ENCODE results near the gene CHST11. TPM values are rescaled to one million over a fixed set of nuclear protein-coding genes. Genes with fewer than 3 reads are reported as not detected.

The CHST11 gene
- total RNA-seq, 3 donors from 2014 or later, result 12.5 to 16.4 (median 15.5) TPM

DNA sequence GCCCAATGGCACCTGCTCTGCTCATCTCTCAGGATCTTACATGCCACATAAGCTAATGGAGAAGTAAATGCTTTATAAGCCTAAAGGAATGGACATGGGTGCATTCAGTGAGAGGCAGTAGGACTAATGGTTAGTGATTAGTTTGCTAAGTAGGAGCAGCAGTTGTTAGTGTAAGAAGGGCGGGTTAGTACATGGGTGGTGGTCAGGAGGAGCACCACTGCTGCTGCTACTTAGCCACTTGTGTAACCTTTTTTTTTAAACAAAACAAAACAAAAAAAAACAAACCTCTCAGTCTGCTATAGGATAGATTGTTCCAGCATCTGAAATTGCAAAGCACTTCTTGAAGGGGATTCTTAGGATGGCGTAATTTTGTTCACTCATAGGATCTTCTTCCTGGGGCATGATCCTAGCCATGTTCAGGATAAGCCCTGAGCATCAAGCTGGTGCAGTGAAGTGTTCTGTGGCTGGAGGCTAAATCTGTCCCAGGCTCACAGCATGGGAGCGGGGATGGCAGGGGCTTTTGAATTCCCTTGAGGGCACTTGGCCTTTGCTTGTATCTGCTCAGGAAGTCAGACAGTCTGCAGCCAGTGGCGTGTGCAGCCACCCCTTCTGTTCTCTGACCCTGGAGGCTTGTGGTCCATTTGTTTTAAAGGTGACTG, 63.6 kb downstream of the CHST11 start:
- no peaks in the 10 kb centered on the region for H3K4me1 ChIP-seq
- no peak overlapping the region for H3K4me3 ChIP-seq
- TF ChIP-seq, protein P1, sequence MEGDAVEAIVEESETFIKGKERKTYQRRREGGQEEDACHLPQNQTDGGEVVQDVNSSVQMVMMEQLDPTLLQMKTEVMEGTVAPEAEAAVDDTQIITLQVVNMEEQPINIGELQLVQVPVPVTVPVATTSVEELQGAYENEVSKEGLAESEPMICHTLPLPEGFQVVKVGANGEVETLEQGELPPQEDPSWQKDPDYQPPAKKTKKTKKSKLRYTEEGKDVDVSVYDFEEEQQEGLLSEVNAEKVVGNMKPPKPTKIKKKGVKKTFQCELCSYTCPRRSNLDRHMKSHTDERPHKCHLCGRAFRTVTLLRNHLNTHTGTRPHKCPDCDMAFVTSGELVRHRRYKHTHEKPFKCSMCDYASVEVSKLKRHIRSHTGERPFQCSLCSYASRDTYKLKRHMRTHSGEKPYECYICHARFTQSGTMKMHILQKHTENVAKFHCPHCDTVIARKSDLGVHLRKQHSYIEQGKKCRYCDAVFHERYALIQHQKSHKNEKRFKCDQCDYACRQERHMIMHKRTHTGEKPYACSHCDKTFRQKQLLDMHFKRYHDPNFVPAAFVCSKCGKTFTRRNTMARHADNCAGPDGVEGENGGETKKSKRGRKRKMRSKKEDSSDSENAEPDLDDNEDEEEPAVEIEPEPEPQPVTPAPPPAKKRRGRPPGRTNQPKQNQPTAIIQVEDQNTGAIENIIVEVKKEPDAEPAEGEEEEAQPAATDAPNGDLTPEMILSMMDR (IDR thresholded peaks at IDR 0.05), result no peak
- TF ChIP-seq POLR2AphosphoS5 (IDR thresholded peaks at IDR 0.05) (no peak), POLR2A (IDR thresholded peaks at IDR 0.05) (no peak)
- no peaks in the 10 kb centered on the region for H3K36me3 ChIP-seq
- no peak overlapping the region for H3K27ac ChIP-seq
- intact Hi-C loops (cut with DNase I; ENCODE audit: low total_unique reads), result no loop called here
- no peaks in the 10 kb centered on the region for H3K9me3 ChIP-seq
- H3K27me3 ChIP-seq, result no peaks in the 10 kb centered on the region
- DNase-seq (ENCODE audit: low spot score in 2 of 2), result no peak

DNA sequence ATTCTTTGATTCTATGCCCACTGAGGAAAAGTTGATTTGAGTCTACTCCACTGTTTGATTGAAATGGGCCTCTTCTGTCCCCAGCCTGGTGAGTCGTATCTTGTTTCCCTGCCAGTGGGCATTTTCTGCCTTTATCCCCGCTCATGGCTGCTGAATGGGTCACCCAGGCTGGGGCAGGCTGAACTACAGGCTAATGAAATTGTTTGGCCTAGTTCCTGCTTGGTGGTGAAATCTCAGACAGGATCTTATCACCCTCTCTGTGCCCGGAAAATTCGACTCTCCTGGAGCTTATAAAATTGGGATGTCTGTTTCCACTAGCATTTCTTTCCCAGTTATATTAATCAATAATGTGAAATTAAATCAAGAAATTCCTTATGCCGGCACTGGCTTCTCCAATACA, 65.0 kb downstream of the CHST11 start:
- Histone ChIP-seq H3K27me3 (no peaks in the 10 kb centered on the region), H3K4me1 (no peaks in the 10 kb centered on the region), H3K36me3 (no peaks in the 10 kb centered on the region), H3K9me3 (no peaks in the 10 kb centered on the region), H3K4me3 (no peak overlapping the region), H3K27ac (no peak overlapping the region)
- TF ChIP-seq POLR2AphosphoS5 (IDR thresholded peaks at IDR 0.05), result no peak
- TF ChIP-seq POLR2A (IDR thresholded peaks at IDR 0.05), result no peak
- TF ChIP-seq, protein P1 (IDR thresholded peaks at IDR 0.05), result no peak
- intact Hi-C loops (cut with DNase I; ENCODE audit: low total_unique reads), result no loop called here
- DNase-seq (ENCODE audit: low spot score in 2 of 2), result no peak

DNA sequence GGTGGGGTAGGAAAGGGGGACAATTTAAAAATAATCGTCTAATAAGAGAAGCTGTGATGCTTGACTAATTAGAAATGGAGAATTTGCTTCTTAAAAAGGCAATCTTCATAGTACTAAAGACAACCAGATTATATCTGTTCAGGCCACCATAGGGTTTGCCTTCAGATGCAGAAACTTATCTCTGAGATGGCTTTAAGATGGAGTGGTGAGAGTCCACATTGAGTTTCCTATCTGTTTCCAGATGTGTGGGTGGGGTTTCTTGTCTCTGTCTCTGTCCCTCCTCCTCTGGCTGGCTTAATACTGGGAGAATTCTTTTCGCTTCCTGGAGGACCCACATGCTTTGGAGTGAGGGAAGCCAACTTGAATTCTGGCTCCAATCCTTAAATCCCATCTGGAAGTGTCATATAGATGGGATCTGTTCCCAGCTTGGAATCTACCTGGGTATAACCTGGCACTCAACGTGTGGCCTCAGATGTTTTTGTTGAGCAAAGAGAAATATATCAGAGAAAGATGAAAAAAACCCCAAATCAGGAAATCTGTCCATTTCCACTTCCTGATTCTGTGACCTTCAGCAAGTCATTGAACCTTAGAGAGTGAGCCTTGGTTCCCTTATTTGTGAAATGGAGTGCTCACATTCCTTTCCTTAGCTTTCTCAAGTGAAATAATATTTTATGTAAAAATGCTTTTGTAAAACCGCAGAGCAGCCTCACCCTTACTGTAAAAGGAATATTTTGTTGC, 66.4 kb downstream of the CHST11 start:
- H3K9me3 ChIP-seq, result no peaks in the 10 kb centered on the region
- no peak overlapping the region for H3K4me3 ChIP-seq
- no peak for DNase-seq (ENCODE audit: low spot score in 2 of 2)
- no peaks in the 10 kb centered on the region for H3K27me3 ChIP-seq
- H3K4me1 ChIP-seq, result no peaks in the 10 kb centered on the region
- no peak overlapping the region for H3K27ac ChIP-seq
- intact Hi-C loops (cut with DNase I; ENCODE audit: low total_unique reads), result no loop called here
- TF ChIP-seq POLR2AphosphoS5 (IDR thresholded peaks at IDR 0.05) (no peak), POLR2A (IDR thresholded peaks at IDR 0.05) (no peak)
- TF ChIP-seq, protein P1 (IDR thresholded peaks at IDR 0.05), result no peak
- H3K36me3 ChIP-seq, result no peaks in the 10 kb centered on the region

- intact Hi-C loops (cut with DNase I; ENCODE audit: low total_unique reads), result no loop called here
- no peak overlapping the region for H3K27ac ChIP-seq
- no peak overlapping the region for H3K4me3 ChIP-seq
- H3K4me1 ChIP-seq, result no peaks in the 10 kb centered on the region
- H3K36me3 ChIP-seq, result no peaks in the 10 kb centered on the region
- H3K9me3 ChIP-seq, result no peaks in the 10 kb centered on the region
- DNase-seq (ENCODE audit: low spot score in 2 of 2), result no peak
- no peaks in the 10 kb centered on the region for H3K27me3 ChIP-seq
- TF ChIP-seq POLR2A (IDR thresholded peaks at IDR 0.05), result no peak
- no peak for TF ChIP-seq POLR2AphosphoS5 (IDR thresholded peaks at IDR 0.05)
- TF ChIP-seq, protein P1 (IDR thresholded peaks at IDR 0.05), result no peak
Observed at GRCh38 chr12:104524034-104524832, 67.5 kb downstream of the CHST11 start.

Data from breast epithelium (tissue), 4 donors.